ENCODE results near the gene C1QTNF4.

GRCh38 chr11:47541070-47541469 is 53.1 kb downstream of the C1QTNF4 start:
- TF ChIP-seq GATA3 (IDR thresholded peaks at IDR 0.05; ENCODE audit: low read depth, low read length), result no peak
- no peak for TF ChIP-seq GATA2 (IDR thresholded peaks at IDR 0.05; ENCODE audit: low read depth, low read length)
